HG03175 (cell line): ENCODE results near the gene FAM170B.

Experiments
- ATAC-seq: cut with Tn5 transposase; IDR thresholded peaks from one replicate; pipeline ENCODE4 v1.9.1; 2021; ENCODE audit warnings: mild to moderate bottlenecking, moderate library complexity; ENCODE audit not compliant: unreplicated experiment

Gene FAM170B

GRCh38 chr10:49133706-49134248 lies at the start of gene FAM170B:
Gene FAM170B (minus strand): TSS chr10:49134021. CDS start chr10:49133918, 103 bp downstream.
- ATAC-seq: no peak

- ATAC-seq: no peak
Measured at GRCh38 chr10:49182776-49183175, 49.0 kb upstream of the FAM170B start.

- ATAC-seq: no peak
Measured at GRCh38 chr10:49180444-49180860, 46.6 kb upstream of the FAM170B start.

GRCh38 chr10:49179699-49180443 lies 46.0 kb upstream of the FAM170B start:
- ATAC-seq: no peak

- no peak for ATAC-seq
Measured at GRCh38 chr10:49178489-49179471, 45.0 kb upstream of the FAM170B start.

GRCh38 chr10:49177391-49178355 lies 43.9 kb upstream of the FAM170B start:
- peak; percentile 75 for ATAC-seq

- no peak for ATAC-seq
Measured at GRCh38 chr10:49176310-49177268, 42.8 kb upstream of the FAM170B start.

- ATAC-seq: no peak
Measured at GRCh38 chr10:49175587-49176309, 41.9 kb upstream of the FAM170B start.

GRCh38 chr10:49174926-49175500 lies 41.2 kb upstream of the FAM170B start:
- no peak for ATAC-seq

GRCh38 chr10:49174261-49174925 lies 40.6 kb upstream of the FAM170B start:
- ATAC-seq: no peak

GRCh38 chr10:49173853-49174252 lies 40.0 kb upstream of the FAM170B start:
- no peak for ATAC-seq

GRCh38 chr10:49173201-49173772 lies 39.5 kb upstream of the FAM170B start:
- ATAC-seq: no peak

- ATAC-seq: no peak
Measured at GRCh38 chr10:49172777-49173132, 38.9 kb upstream of the FAM170B start.

GRCh38 chr10:49172061-49172776 lies 38.4 kb upstream of the FAM170B start:
- no peak for ATAC-seq

GRCh38 chr10:49171326-49172060 lies 37.7 kb upstream of the FAM170B start:
- no peak for ATAC-seq
